ENCODE results near the gene ZNF287. TPM values are rescaled to one million over a fixed set of nuclear protein-coding genes. Genes with fewer than 3 reads are reported as not detected.

ZNF287 gene
- total RNA-seq, 1 experiment from 2014 or later: 5.4 TPM

GRCh38 chr17:16537130-16537458 lies 31.9 kb downstream of the ZNF287 start (continued):
- TF ChIP-seq ZBTB43 (CRISPR knock-in tag; IDR thresholded peaks at IDR 0.05) (no peak), PRRX2 (CRISPR knock-in tag; IDR thresholded peaks at IDR 0.05) (no peak), ZNF232 (CRISPR knock-in tag; IDR thresholded peaks at IDR 0.05) (no peak), TEAD4 (CRISPR knock-in tag; IDR thresholded peaks at IDR 0.05) (no peak), KAT7 (CRISPR knock-in tag; IDR thresholded peaks at IDR 0.05; ENCODE audit: borderline replicate concordance) (no peak)

GRCh38 chr17:16534236-16534635 lies 34.8 kb downstream of the ZNF287 start:
- no peak for ATAC-seq
- peaks cover 11% of the 10 kb centered on the region for H3K27me3 Mint-ChIP-seq (ENCODE audit: low read depth)
- TF ChIP-seq GRHL2 (CRISPR knock-in tag; IDR thresholded peaks at IDR 0.05; ENCODE audit: insufficient replicate concordance, severe bottlenecking): no peak
- H3K9me3 Mint-ChIP-seq: no peaks in the 10 kb centered on the region
- DNase-seq (ENCODE audit: low spot score): no peak
- H3K4me1 Mint-ChIP-seq: peaks cover 9% of the 10 kb centered on the region; the same call in 1 of the 2 replicates
- ChIA-PET CTCF (interaction anchor here (0.6 kb wide), 1 partner anchor 9 kb away, joined by 3 read pairs; no protein-coding TSS in a partner anchor), POLR2A (no interaction called here)
- no peak overlapping the region for H3K27ac Mint-ChIP-seq
- H3K4me3 Mint-ChIP-seq: no peak overlapping the region
- no peaks in the 10 kb centered on the region for H3K36me3 Mint-ChIP-seq

- no peaks in the 10 kb centered on the region; the same call in 1 of the 2 replicates for H3K9me3 Mint-ChIP-seq
- ChIA-PET POLR2A (no interaction called here), CTCF (interaction anchor here (1.2 to 1.8 kb wide), 3 partner anchors 9 to 102 kb away, joined by 4 to 6 read pairs (median 4); no protein-coding TSS in a partner anchor)
- no peak overlapping the region for H3K27ac Mint-ChIP-seq
- H3K36me3 Mint-ChIP-seq: no peaks in the 10 kb centered on the region
- ATAC-seq: no peak
- no peak for TF ChIP-seq JAZF1 (CRISPR knock-in tag; IDR thresholded peaks at IDR 0.05)
- TF ChIP-seq CDX4 (CRISPR knock-in tag; IDR thresholded peaks at IDR 0.05; ENCODE audit: borderline replicate concordance): no peak
- TF ChIP-seq ZNF138 (CRISPR knock-in tag; conservative IDR thresholded peaks at IDR 0.05): no peak
- TF ChIP-seq ATF1 (CRISPR knock-in tag; IDR thresholded peaks at IDR 0.05): no peak
- no peak for TF ChIP-seq ZNF512 (CRISPR knock-in tag; IDR thresholded peaks at IDR 0.05; ENCODE audit: borderline replicate concordance)
- no peak for TF ChIP-seq FOXP4 (CRISPR knock-in tag; IDR thresholded peaks at IDR 0.05)
- no peak for TF ChIP-seq E2F4 (CRISPR knock-in tag; IDR thresholded peaks at IDR 0.05; ENCODE audit: borderline replicate concordance, low read depth)
- TF ChIP-seq ZNF423 (CRISPR knock-in tag; IDR thresholded peaks at IDR 0.05): no peak
- no peak for DNase-seq (ENCODE audit: low spot score)
- H3K4me3 Mint-ChIP-seq: no peak overlapping the region
- peaks cover 30% of the 10 kb centered on the region for H3K27me3 Mint-ChIP-seq (ENCODE audit: low read depth)
- H3K4me1 Mint-ChIP-seq: peaks cover 1% of the 10 kb centered on the region; the same call in 1 of the 2 replicates
Observed at GRCh38 chr17:16529906-16530305, 39.1 kb downstream of the ZNF287 start.

- H3K9me3 Mint-ChIP-seq: no peaks in the 10 kb centered on the region; the same call in 1 of the 2 replicates
- no peak for ATAC-seq
- no peak overlapping the region for H3K4me3 Mint-ChIP-seq
- peaks cover 34% of the 10 kb centered on the region for H3K27me3 Mint-ChIP-seq (ENCODE audit: low read depth)
- no peak for DNase-seq (ENCODE audit: low spot score)
- no peaks in the 10 kb centered on the region for H3K4me1 Mint-ChIP-seq
- ChIA-PET CTCF (no interaction called here), POLR2A (no interaction called here)
- H3K36me3 Mint-ChIP-seq: no peaks in the 10 kb centered on the region
- H3K27ac Mint-ChIP-seq: no peak overlapping the region
- TF ChIP-seq CBFB (CRISPR knock-in tag; IDR thresholded peaks at IDR 0.05; ENCODE audit: low read depth) (no peak), GTF2I (CRISPR knock-in tag; conservative IDR thresholded peaks at IDR 0.05) (no peak), ZNF512 (CRISPR knock-in tag; IDR thresholded peaks at IDR 0.05; ENCODE audit: borderline replicate concordance) (no peak), MXD4 (CRISPR knock-in tag; IDR thresholded peaks at IDR 0.05; ENCODE audit: borderline replicate concordance) (no peak), SOX15 (CRISPR knock-in tag; IDR thresholded peaks at IDR 0.05) (no peak), NR1H2 (CRISPR knock-in tag; IDR thresholded peaks at IDR 0.05) (no peak), OVOL2 (CRISPR knock-in tag; IDR thresholded peaks at IDR 0.05; ENCODE audit: borderline replicate concordance) (no peak), EMX1 (CRISPR knock-in tag; IDR thresholded peaks at IDR 0.05) (no peak)
Observed at GRCh38 chr17:16527298-16527697, 41.7 kb downstream of the ZNF287 start.

Data from WTC11 (cell line).